ENCODE results near the gene MOXD1. TPM values are rescaled to one million over a fixed set of nuclear protein-coding genes. Genes with fewer than 3 reads are reported as not detected.

MOXD1 gene
- total and polyA plus RNA-seq, 2 of the 8 experiments (the other 6 are each of a cell fraction or from before 2014, with no cell fraction given), result 1.6 to 3.5 TPM

DNA sequence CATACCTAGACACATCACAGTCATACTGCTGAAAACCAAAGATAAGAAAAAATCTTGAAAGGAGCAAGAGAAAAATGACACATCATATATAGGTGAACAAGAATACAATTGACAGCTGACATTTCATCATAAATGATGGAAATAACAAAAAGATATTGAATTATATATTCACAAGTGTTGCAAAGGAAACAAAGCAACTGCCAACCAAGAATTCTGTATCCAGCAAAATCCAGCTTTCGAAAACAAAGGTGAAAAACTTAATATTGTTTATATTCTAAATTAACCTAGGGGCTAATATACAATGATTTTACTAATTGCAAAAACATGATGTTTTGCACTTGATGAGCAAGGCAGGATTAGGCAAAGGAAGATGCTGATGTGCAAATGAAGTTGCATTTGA lies 84.3 kb downstream of the MOXD1 start (continued):
- TF ChIP-seq TAF7 (optimal IDR thresholded peaks at IDR 0.05; ENCODE audit: borderline replicate concordance, low read depth, low read length), result no peak
- no peak for TF ChIP-seq EGR1 (IDR thresholded peaks at IDR 0.05; ENCODE audit: borderline replicate concordance, low read depth, low read length)
- no peak for TF ChIP-seq RAD21 (IDR thresholded peaks at IDR 0.05 in 1 of 2, conservative IDR thresholded peaks at IDR 0.05 in 1 of 2; ENCODE audit: low read depth in 2 of 2, low read length in 2 of 2)
